BE2C (cell line): ENCODE results near the gene TMEM120B.
"Not testable (repeated sequence)": the region's sequence is repeated elsewhere in the genome, so short reads cannot be mapped to it uniquely, and the experiment has no call there.

Experiments
- DNase-seq: peaks from one replicate; pipeline ENCODE4 v3.0.0-alpha.2; 2020
- H3K27me3 ChIP-seq: fragments of 250-450 bp; sonication (Bioruptor Pico); 2 replicates; pipeline ENCODE4 v1.5.1; 2020; ENCODE audit warnings: mild to moderate bottlenecking
- H3K36me3 ChIP-seq: fragments of 250-450 bp; sonication (Bioruptor Pico); 2 replicates; pipeline ENCODE4 v1.5.1; 2020; ENCODE audit warnings: mild to moderate bottlenecking
- H3K4me1 ChIP-seq: fragments of 250-450 bp; sonication (Bioruptor Pico); 2 replicates; pipeline ENCODE4 v1.5.1; 2020
- H3K4me3 ChIP-seq: 2 replicates; pipeline ENCODE4 v1.5.1; 2011; ENCODE audit warnings: low read depth, low read length
- H3K9me3 ChIP-seq: fragments of 250-450 bp; sonication (Bioruptor Pico); 2 replicates; pipeline ENCODE4 v1.5.1; 2020
- CTCF ChIP-seq: IDR thresholded peaks from 2 replicates; pipeline ENCODE4 v1.5.1; 2012; ENCODE audit warnings: mild to moderate bottlenecking, low read depth, low read length

The TMEM120B gene

GRCh38 chr12:121731473-121731872 is 18.9 kb downstream of the TMEM120B start:
- Histone ChIP-seq H3K4me1 (no peaks in the 10 kb centered on the region), H3K36me3 (peaks cover 5% of the 10 kb centered on the region), H3K27me3 (no peaks in the 10 kb centered on the region), H3K9me3 (no peaks in the 10 kb centered on the region), H3K4me3 (no peak overlapping the region)
- no peak for DNase-seq
- TF ChIP-seq CTCF = no peak

- Histone ChIP-seq H3K9me3 (no peaks in the 10 kb centered on the region), H3K4me1 (no peaks in the 10 kb centered on the region), H3K36me3 (peaks cover 5% of the 10 kb centered on the region), H3K4me3 (no peak overlapping the region), H3K27me3 (no peaks in the 10 kb centered on the region)
- DNase-seq = no peak
- TF ChIP-seq CTCF = no peak
These were observed 21.3 kb downstream of the TMEM120B start for GRCh38 chr12:121733849-121734248.

- peak; percentile 48 for DNase-seq
- no peaks in the 10 kb centered on the region for H3K9me3 ChIP-seq
- no peaks in the 10 kb centered on the region for H3K4me1 ChIP-seq
- no peak for TF ChIP-seq CTCF
- H3K4me3 ChIP-seq = no peak overlapping the region
- H3K36me3 ChIP-seq = no peaks in the 10 kb centered on the region; the same call in none of the 2 replicates
- no peaks in the 10 kb centered on the region for H3K27me3 ChIP-seq
These were observed 25.8 kb downstream of the TMEM120B start for GRCh38 chr12:121738340-121738858.

GRCh38 chr12:121740847-121741246 is 28.3 kb downstream of the TMEM120B start:
- H3K27me3 ChIP-seq = no peaks in the 10 kb centered on the region
- no peaks in the 10 kb centered on the region for H3K4me1 ChIP-seq
- H3K4me3 ChIP-seq = no peak overlapping the region
- no peaks in the 10 kb centered on the region for H3K9me3 ChIP-seq
- no peak for TF ChIP-seq CTCF
- no peak for DNase-seq
- peaks cover 9% of the 10 kb centered on the region for H3K36me3 ChIP-seq

- no peak for DNase-seq
- peaks cover 9% of the 10 kb centered on the region for H3K36me3 ChIP-seq
- no peaks in the 10 kb centered on the region for H3K4me1 ChIP-seq
- no peaks in the 10 kb centered on the region for H3K9me3 ChIP-seq
- no peak overlapping the region for H3K4me3 ChIP-seq
- H3K27me3 ChIP-seq = no peaks in the 10 kb centered on the region
- no peak for TF ChIP-seq CTCF
These were observed 29.2 kb downstream of the TMEM120B start for GRCh38 chr12:121741743-121742142.

- H3K4me1 ChIP-seq, H3K4me3 ChIP-seq, H3K27me3 ChIP-seq, DNase-seq, H3K9me3 ChIP-seq: not testable (repeated sequence)
- H3K36me3 ChIP-seq = peaks cover 24% of the 10 kb centered on the region
These were observed 33.0 kb downstream of the TMEM120B start for GRCh38 chr12:121745545-121745944.

- DNase-seq = peak; percentile 26
- no peaks in the 10 kb centered on the region for H3K27me3 ChIP-seq
- H3K4me3 ChIP-seq = no peak overlapping the region
- H3K9me3 ChIP-seq = no peaks in the 10 kb centered on the region
- no peaks in the 10 kb centered on the region for H3K4me1 ChIP-seq
- no peak for TF ChIP-seq CTCF
- H3K36me3 ChIP-seq = peaks cover 34% of the 10 kb centered on the region
These were observed 35.6 kb downstream of the TMEM120B start for GRCh38 chr12:121748218-121748570.
